ENCODE results near the gene BAAT. TPM values are rescaled to one million over a fixed set of nuclear protein-coding genes. Genes with fewer than 3 reads are reported as not detected.
A peak's percentile ranks its signal among the peaks of the same experiment; 100 is the strongest.
"Not testable (repeated sequence)": the region's sequence is repeated elsewhere in the genome, so short reads cannot be mapped to it uniquely, and the experiment has no call there.

The BAAT gene
- total RNA-seq (2021; ENCODE audit: unreplicated experiment) (0.25 TPM), Bru-seq, nascent RNA (percentile 42 among the genes with signal in this experiment), BruChase-seq, experiment 1, labeled RNA remaining after a 6-hour chase (percentile 41 among the genes with signal in this experiment), BruChase-seq, experiment 2, labeled RNA remaining after a 2-hour chase (percentile 41 among the genes with signal in this experiment)
- 0.03 TPM in 1 of 2 replicates, not detected in the other for polyA plus RNA-seq (2012)
- long read RNA-seq, result 0 reads

DNA sequence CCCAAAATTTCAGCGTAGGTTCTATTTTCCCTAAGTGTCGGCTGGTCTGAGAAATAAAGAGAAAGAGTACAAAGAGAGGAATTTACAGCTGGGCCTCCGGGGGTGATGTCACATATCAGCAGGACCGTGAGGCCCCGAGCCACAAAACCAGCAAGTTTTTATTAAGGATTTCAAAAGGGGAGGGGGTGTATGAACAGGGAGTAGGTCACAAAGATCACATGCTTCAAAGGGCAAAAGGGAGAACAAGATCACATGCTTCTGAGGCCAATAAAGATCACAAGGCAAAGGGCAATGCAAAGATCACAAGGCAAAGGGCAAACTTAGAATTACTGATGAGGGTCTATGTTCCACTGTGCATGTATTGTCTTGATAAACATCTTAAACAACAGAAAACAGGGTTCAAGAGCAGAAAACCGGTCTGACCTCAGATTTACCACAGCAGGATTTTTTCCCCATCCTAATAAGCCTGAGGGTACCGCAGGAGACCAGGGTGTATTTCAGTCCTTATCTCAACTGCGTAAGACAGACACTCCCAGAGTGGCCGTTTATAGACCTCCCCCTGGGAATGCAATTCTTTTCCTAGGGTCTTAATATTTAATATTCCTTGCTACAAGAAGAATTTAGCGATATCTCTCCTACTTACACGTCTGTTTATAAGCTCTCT lies at the start of gene BAAT:
TSS of gene BAAT (minus strand) at position 134 of the 664 bp plus-strand sequence. CDS start 13,602 bp downstream, outside the sequence.
- H3K79me2 ChIP-seq (ENCODE audit: insufficient read depth, low read length); intact Hi-C loops (cut with micrococcal nuclease); H3K27ac ChIP-seq (ENCODE audit: low read depth, low read length); H3K9ac ChIP-seq (ENCODE audit: low read length); BruUV-seq (replicated peaks); ATAC-seq; RAD21 ChIA-PET (ENCODE audit: low non-redundant PET in 1 of 2, low total read pairs in 2 of 2, uncharacterized antibody in 2 of 2, unreplicated experiment in 2 of 2); H3K9me2 ChIP-seq (ENCODE audit: insufficient read depth); H4K20me1 ChIP-seq (ENCODE audit: insufficient read depth); H3K4me2 ChIP-seq (ENCODE audit: low read length); H2AFZ ChIP-seq (ENCODE audit: low read depth, low read length, poor library complexity, severe bottlenecking); H3K4me1 ChIP-seq (ENCODE audit: control insufficient read depth in 1 of 2, insufficient read depth in 2 of 2, low read length in 2 of 2); H3K36me3 ChIP-seq (ENCODE audit: control insufficient read depth in 1 of 2, insufficient read depth in 2 of 2, low read length in 2 of 2); DNase-seq (ENCODE audit: low read depth, low spot score); H3K9me3 ChIP-seq (ENCODE audit: control insufficient read depth in 1 of 2, insufficient read depth in 1 of 2, low read depth in 1 of 2, low read length in 2 of 2); H3K27me3 ChIP-seq (ENCODE audit: insufficient read depth, low read length); H3K4me3 ChIP-seq (replicated peaks in 1 of 2; ENCODE audit: low read depth in 1 of 2, low read length in 2 of 2); CTCF ChIA-PET: not testable (repeated sequence)
- POLR2A ChIA-PET, result interaction anchor here (1.2 kb wide), 1 partner anchor 14 kb away, joined by 4 read pairs; the partner anchor contains the start of genes MRPL50 and ZNF189

DNA sequence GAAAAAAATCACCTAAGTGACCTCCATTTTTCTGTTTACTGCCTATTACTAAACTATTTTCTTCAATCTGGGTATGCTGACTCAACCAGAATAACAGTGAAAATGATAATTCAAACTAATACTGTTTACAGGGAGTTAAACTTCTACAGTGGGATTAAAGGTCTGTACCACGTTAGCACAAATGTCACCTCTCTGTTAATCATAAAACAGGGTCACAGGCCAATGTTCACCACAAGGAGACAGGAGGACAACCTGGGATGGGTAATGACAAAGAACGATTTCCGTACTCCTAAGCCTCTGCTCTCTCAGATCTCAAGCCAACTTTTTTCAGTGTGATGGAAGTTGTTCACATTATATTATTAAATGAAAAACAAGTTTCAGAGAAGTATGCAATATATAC lies 48.4 kb upstream of the BAAT start:
- no peak overlapping the region for H3K4me2 ChIP-seq (ENCODE audit: low read length)
- ATAC-seq (no peak), DNase-seq (ENCODE audit: low read depth, low spot score) (no peak)
- no peaks in the 10 kb centered on the region for H3K9me3 ChIP-seq (ENCODE audit: control insufficient read depth in 1 of 2, insufficient read depth in 1 of 2, low read depth in 1 of 2, low read length in 2 of 2)
- H3K9me2 ChIP-seq (ENCODE audit: insufficient read depth), result no peaks in the 10 kb centered on the region
- H3K27ac ChIP-seq (ENCODE audit: low read depth, low read length), result no peak overlapping the region
- no peak overlapping the region for H3K4me3 ChIP-seq (replicated peaks in 1 of 2; ENCODE audit: low read depth in 1 of 2, low read length in 2 of 2)
- H4K20me1 ChIP-seq (ENCODE audit: insufficient read depth), result no peaks in the 10 kb centered on the region
- intact Hi-C loops (cut with micrococcal nuclease), result no loop called here
- no peak for TF ChIP-seq CEBPB (IDR thresholded peaks at IDR 0.05; ENCODE audit: low read depth)
- no peak for TF ChIP-seq ZFX (IDR thresholded peaks at IDR 0.05)
- TF ChIP-seq ELF1 (IDR thresholded peaks at IDR 0.05; ENCODE audit: borderline replicate concordance, low read depth), result no peak
- TF ChIP-seq, protein P1, sequence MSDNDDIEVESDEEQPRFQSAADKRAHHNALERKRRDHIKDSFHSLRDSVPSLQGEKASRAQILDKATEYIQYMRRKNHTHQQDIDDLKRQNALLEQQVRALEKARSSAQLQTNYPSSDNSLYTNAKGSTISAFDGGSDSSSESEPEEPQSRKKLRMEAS (IDR thresholded peaks at IDR 0.05), result no peak
- no peak for TF ChIP-seq EZH2phosphoT487 (IDR thresholded peaks at IDR 0.05; ENCODE audit: borderline replicate concordance)
- TF ChIP-seq EGR1 (IDR thresholded peaks at IDR 0.05; ENCODE audit: low read depth), result no peak
- TF ChIP-seq, protein P2, sequence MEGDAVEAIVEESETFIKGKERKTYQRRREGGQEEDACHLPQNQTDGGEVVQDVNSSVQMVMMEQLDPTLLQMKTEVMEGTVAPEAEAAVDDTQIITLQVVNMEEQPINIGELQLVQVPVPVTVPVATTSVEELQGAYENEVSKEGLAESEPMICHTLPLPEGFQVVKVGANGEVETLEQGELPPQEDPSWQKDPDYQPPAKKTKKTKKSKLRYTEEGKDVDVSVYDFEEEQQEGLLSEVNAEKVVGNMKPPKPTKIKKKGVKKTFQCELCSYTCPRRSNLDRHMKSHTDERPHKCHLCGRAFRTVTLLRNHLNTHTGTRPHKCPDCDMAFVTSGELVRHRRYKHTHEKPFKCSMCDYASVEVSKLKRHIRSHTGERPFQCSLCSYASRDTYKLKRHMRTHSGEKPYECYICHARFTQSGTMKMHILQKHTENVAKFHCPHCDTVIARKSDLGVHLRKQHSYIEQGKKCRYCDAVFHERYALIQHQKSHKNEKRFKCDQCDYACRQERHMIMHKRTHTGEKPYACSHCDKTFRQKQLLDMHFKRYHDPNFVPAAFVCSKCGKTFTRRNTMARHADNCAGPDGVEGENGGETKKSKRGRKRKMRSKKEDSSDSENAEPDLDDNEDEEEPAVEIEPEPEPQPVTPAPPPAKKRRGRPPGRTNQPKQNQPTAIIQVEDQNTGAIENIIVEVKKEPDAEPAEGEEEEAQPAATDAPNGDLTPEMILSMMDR (IDR thresholded peaks at IDR 0.05 in 2 of 3, conservative IDR thresholded peaks at IDR 0.05 in 1 of 3; ENCODE audit: borderline replicate concordance in 1 of 3, insufficient read depth in 1 of 3, low read depth in 2 of 3, low read length in 2 of 3), result no peak
- no peak for TF ChIP-seq POLR2AphosphoS5 (IDR thresholded peaks at IDR 0.05; ENCODE audit: low read depth, low read length)
- TF ChIP-seq ZNF274 (IDR thresholded peaks at IDR 0.05; ENCODE audit: low read depth, low read length), result no peak
- no peak for TF ChIP-seq SRF (IDR thresholded peaks at IDR 0.05; ENCODE audit: low read depth)
- TF ChIP-seq CBX3 (IDR thresholded peaks at IDR 0.05; ENCODE audit: low read depth), result no peak
- TF ChIP-seq SP1 (IDR thresholded peaks at IDR 0.05; ENCODE audit: low read depth), result no peak
- TF ChIP-seq YY1 (IDR thresholded peaks at IDR 0.05; ENCODE audit: extremely low read depth, insufficient replicate concordance, low read depth, low read length), result no peak
- no peak for TF ChIP-seq SIN3A (IDR thresholded peaks at IDR 0.05; ENCODE audit: low read depth)
- H3K9ac ChIP-seq (ENCODE audit: low read length), result no peak overlapping the region
- BruUV-seq (replicated peaks), result no TSS peak
- H3K27me3 ChIP-seq (ENCODE audit: insufficient read depth, low read length), result peaks cover 9% of the 10 kb centered on the region
- H3K4me1 ChIP-seq (ENCODE audit: control insufficient read depth in 1 of 2, insufficient read depth in 2 of 2, low read length in 2 of 2), result no peaks in the 10 kb centered on the region
- no peaks in the 10 kb centered on the region for H3K36me3 ChIP-seq (ENCODE audit: control insufficient read depth in 1 of 2, insufficient read depth in 2 of 2, low read length in 2 of 2)
- POLR2A ChIA-PET, result no interaction called here
- RAD21 ChIA-PET (ENCODE audit: low non-redundant PET in 1 of 2, low total read pairs in 2 of 2, uncharacterized antibody in 2 of 2, unreplicated experiment in 2 of 2), result no interaction called here
- CTCF ChIA-PET, result no interaction called here
- no peak overlapping the region for H2AFZ ChIP-seq (ENCODE audit: low read depth, low read length, poor library complexity, severe bottlenecking)
- no peaks in the 10 kb centered on the region for H3K79me2 ChIP-seq (ENCODE audit: insufficient read depth, low read length)
